ENCODE data around the gene CFAP77.

GRCh38 chr9:132609184-132609583, 199.2 kb downstream of the CFAP77 start:
- TF ChIP-seq, protein P1, sequence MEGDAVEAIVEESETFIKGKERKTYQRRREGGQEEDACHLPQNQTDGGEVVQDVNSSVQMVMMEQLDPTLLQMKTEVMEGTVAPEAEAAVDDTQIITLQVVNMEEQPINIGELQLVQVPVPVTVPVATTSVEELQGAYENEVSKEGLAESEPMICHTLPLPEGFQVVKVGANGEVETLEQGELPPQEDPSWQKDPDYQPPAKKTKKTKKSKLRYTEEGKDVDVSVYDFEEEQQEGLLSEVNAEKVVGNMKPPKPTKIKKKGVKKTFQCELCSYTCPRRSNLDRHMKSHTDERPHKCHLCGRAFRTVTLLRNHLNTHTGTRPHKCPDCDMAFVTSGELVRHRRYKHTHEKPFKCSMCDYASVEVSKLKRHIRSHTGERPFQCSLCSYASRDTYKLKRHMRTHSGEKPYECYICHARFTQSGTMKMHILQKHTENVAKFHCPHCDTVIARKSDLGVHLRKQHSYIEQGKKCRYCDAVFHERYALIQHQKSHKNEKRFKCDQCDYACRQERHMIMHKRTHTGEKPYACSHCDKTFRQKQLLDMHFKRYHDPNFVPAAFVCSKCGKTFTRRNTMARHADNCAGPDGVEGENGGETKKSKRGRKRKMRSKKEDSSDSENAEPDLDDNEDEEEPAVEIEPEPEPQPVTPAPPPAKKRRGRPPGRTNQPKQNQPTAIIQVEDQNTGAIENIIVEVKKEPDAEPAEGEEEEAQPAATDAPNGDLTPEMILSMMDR (IDR thresholded peaks at IDR 0.05): no peak
- no peak for TF ChIP-seq EP300 (IDR thresholded peaks at IDR 0.05)
- no peak for TF ChIP-seq POLR2A (IDR thresholded peaks at IDR 0.05)
